Trophoblast cell (in vitro differentiated cells and primary cell): ENCODE data around the gene TNFRSF12A.

ENCODE experiments used
- DNase-seq, 2 donors: peaks; one replicate each; pipeline ENCODE4 v3.0.0-alpha.2; 2016
- H2AFZ ChIP-seq: 2 replicates; pipeline ENCODE4 v1.6.1; 2013; ENCODE audit warnings: low read length, moderate library complexity, mild to moderate bottlenecking; ENCODE audit not compliant: insufficient read depth, poor library complexity
- H2AK5ac ChIP-seq: 2 replicates; pipeline ENCODE4 v1.6.1; 2013; ENCODE audit warnings: mild to moderate bottlenecking, low read length
- H2BK120ac ChIP-seq: 2 replicates; pipeline ENCODE4 v1.6.1; 2013; ENCODE audit warnings: low read length, mild to moderate bottlenecking, moderate library complexity; ENCODE audit not compliant: insufficient read depth, poor library complexity
- H2BK12ac ChIP-seq: 2 replicates; pipeline ENCODE4 v1.6.1; 2013; ENCODE audit warnings: mild to moderate bottlenecking, low read length, moderate library complexity
- H2BK5ac ChIP-seq: 2 replicates; pipeline ENCODE4 v1.6.1; 2013; ENCODE audit warnings: low read length, low read depth, moderate library complexity, mild to moderate bottlenecking; ENCODE audit not compliant: poor library complexity
- H3K14ac ChIP-seq: 2 replicates; pipeline ENCODE4 v1.6.1; 2013; ENCODE audit warnings: mild to moderate bottlenecking, low read length
- H3K18ac ChIP-seq: 2 replicates; pipeline ENCODE4 v1.6.1; 2013; ENCODE audit warnings: mild to moderate bottlenecking, low read length
- H3K23ac ChIP-seq: 2 replicates; pipeline ENCODE4 v1.6.1; 2013; ENCODE audit warnings: low read length
- H3K27ac ChIP-seq: 2 replicates; pipeline ENCODE4 v1.5.1; 2013; ENCODE audit warnings: low read depth, mild to moderate bottlenecking, inconsistent platforms, low read length, moderate library complexity
- H3K27me3 ChIP-seq: 2 replicates; pipeline ENCODE4 v1.6.1; 2013; ENCODE audit warnings: inconsistent platforms, mild to moderate bottlenecking, low read length, moderate library complexity; ENCODE audit not compliant: insufficient read depth
- H3K36me3 ChIP-seq, 2 experiments: 1 replicate in 1 of 2; 2 replicates in 1 of 2; pipeline ENCODE4 v1.6.1; 2013; ENCODE audit warnings: low read length in 2 of 2, mild to moderate bottlenecking in 2 of 2, moderate library complexity in 1 of 2; ENCODE audit not compliant: insufficient read depth in 2 of 2, control insufficient read depth in 1 of 2
- H3K4ac ChIP-seq: 2 replicates; pipeline ENCODE4 v1.6.1; 2013; ENCODE audit warnings: low read depth, mild to moderate bottlenecking, low read length, moderate library complexity
- H3K4me1 ChIP-seq, 2 experiments: 1 replicate in 1 of 2; 2 replicates in 1 of 2; pipeline ENCODE4 v1.6.1; 2013; ENCODE audit warnings: low read length in 2 of 2, mild to moderate bottlenecking in 2 of 2, moderate library complexity in 1 of 2; ENCODE audit not compliant: insufficient read depth in 2 of 2, control insufficient read depth in 1 of 2
- H3K4me2 ChIP-seq: 2 replicates; pipeline ENCODE4 v1.6.1; 2013; ENCODE audit warnings: inconsistent platforms, mild to moderate bottlenecking, low read length, moderate library complexity
- H3K4me3 ChIP-seq: 2 replicates; pipeline ENCODE4 v1.5.1; 2013; ENCODE audit warnings: mild to moderate bottlenecking, low read depth, low read length, inconsistent platforms
- H3K79me1 ChIP-seq: one replicate; pipeline ENCODE4 v1.6.1; 2013; ENCODE audit warnings: low read length
- H3K79me2 ChIP-seq: 2 replicates; pipeline ENCODE4 v1.6.1; 2013; ENCODE audit warnings: low read length, mild to moderate bottlenecking; ENCODE audit not compliant: control insufficient read depth, insufficient read depth, poor library complexity
- H3K9ac ChIP-seq: 2 replicates; pipeline ENCODE4 v1.6.1; 2013; ENCODE audit warnings: mild to moderate bottlenecking, low read length
- H3K9me3 ChIP-seq: 2 replicates; pipeline ENCODE4 v1.6.1; 2013; ENCODE audit warnings: low read depth, mild to moderate bottlenecking, control low read depth, inconsistent platforms, low read length; ENCODE audit not compliant: insufficient read depth
- H4K12ac ChIP-seq: 2 replicates; pipeline ENCODE4 v1.6.1; 2013; ENCODE audit warnings: low read depth, mild to moderate bottlenecking, low read length, moderate library complexity
- H4K8ac ChIP-seq: 2 replicates; pipeline ENCODE4 v1.6.1; 2013; ENCODE audit warnings: low read depth, mild to moderate bottlenecking, low read length, moderate library complexity
- H4K91ac ChIP-seq: one replicate; pipeline ENCODE4 v1.6.1; 2013; ENCODE audit warnings: low read depth, mild to moderate bottlenecking, low read length, moderate library complexity
- WGBS: extraction: QIAGEN DNeasy Blood & Tissue Kit; methylation state at CpG from one replicate; pipeline ENCODE4 v1.1.7; 2013; ENCODE audit warnings: missing lambda C conversion rate; ENCODE audit not compliant: insufficient read length, insufficient coverage; ENCODE audit errors: extremely low coverage; 5-methylcytosine and 5-hydroxymethylcytosine counted together

Gene TNFRSF12A

GRCh38 chr16:3026609-3027488 lies 6.7 kb downstream of the TNFRSF12A start:
- H2BK12ac ChIP-seq = no peak overlapping the region
- H2BK120ac ChIP-seq = no peak overlapping the region
- H2AK5ac ChIP-seq = peak overlapping the region; percentile 16
- H4K91ac ChIP-seq = no peak overlapping the region
- H3K79me2 ChIP-seq = peaks cover 13% of the 10 kb centered on the region
- no peaks in the 10 kb centered on the region for H3K27me3 ChIP-seq
- no peak overlapping the region for H4K12ac ChIP-seq
- H3K9ac ChIP-seq = no peak overlapping the region
- H2BK5ac ChIP-seq = no peak overlapping the region
- H3K9me3 ChIP-seq = no peaks in the 10 kb centered on the region
- H3K4me2 ChIP-seq = no peak overlapping the region
- WGBS = no CpG with 5 or more reads among the region's 24 CpGs
- peaks cover 19% of the 10 kb centered on the region for H3K79me1 ChIP-seq
- no peak overlapping the region for H4K8ac ChIP-seq
- H3K4me1 ChIP-seq = peaks cover 16 to 19% of the 10 kb centered on the region in 2 experiments
- H3K27ac ChIP-seq = no peak overlapping the region
- peak overlapping the region; percentile 14 for H3K4me3 ChIP-seq
- H3K36me3 ChIP-seq = peaks cover 28 to 31% of the 10 kb centered on the region in 2 experiments
- no peak overlapping the region for H3K18ac ChIP-seq
- no peak overlapping the region for H2AFZ ChIP-seq
- H3K23ac ChIP-seq = no peak overlapping the region
- H3K14ac ChIP-seq = no peak overlapping the region
- no peak overlapping the region for H3K4ac ChIP-seq
- DNase-seq = no peak

DNA sequence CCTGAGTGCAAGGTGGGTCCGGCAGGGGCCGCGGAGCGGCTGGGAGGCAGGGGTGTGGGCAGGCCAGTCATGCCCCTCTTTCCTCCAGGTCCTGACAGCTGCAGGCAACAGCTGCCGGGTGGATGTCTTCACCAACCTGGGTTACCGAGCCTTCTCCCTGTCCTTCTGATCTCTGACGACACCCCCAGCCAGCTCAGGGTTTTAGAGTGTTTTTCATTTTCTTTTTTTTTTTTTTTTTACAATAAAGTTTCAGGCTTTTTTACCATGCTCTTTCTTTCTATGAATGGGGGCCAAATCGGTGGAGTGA lies 7.3 kb downstream of the TNFRSF12A start:
- Histone ChIP-seq H2BK12ac (no peak overlapping the region), H3K4ac (no peak overlapping the region), H3K79me2 (peaks cover 11% of the 10 kb centered on the region), H4K12ac (no peak overlapping the region), H3K79me1 (peaks cover 15% of the 10 kb centered on the region), H2AK5ac (peak overlapping the region; percentile 16), H3K23ac (no peak overlapping the region), H4K8ac (no peak overlapping the region), H2AFZ (no peak overlapping the region), H3K9me3 (no peaks in the 10 kb centered on the region), H2BK5ac (no peak overlapping the region), H4K91ac (no peak overlapping the region), H3K14ac (no peak overlapping the region), H3K36me3 (peaks cover 25 to 27% of the 10 kb centered on the region in 2 experiments), H2BK120ac (no peak overlapping the region), H3K9ac (no peak overlapping the region), H3K18ac (no peak overlapping the region), H3K4me3 (no peak overlapping the region), H3K27ac (no peak overlapping the region), H3K4me2 (no peak overlapping the region), H3K4me1 (peaks cover 16 to 19% of the 10 kb centered on the region in 2 experiments), H3K27me3 (no peaks in the 10 kb centered on the region)
- WGBS = no CpG with 5 or more reads among the region's 8 CpGs
- DNase-seq = no peak

GRCh38 chr16:3027983-3028715 lies 8.0 kb downstream of the TNFRSF12A start:
- Histone ChIP-seq H2AFZ (no peak overlapping the region), H2AK5ac (no peak overlapping the region), H3K18ac (no peak overlapping the region), H3K27me3 (no peaks in the 10 kb centered on the region), H3K9ac (no peak overlapping the region), H3K14ac (peak overlapping the region; percentile 9), H3K27ac (no peak overlapping the region), H3K9me3 (no peaks in the 10 kb centered on the region), H3K4ac (no peak overlapping the region), H3K4me3 (no peak overlapping the region), H3K4me2 (peak overlapping the region; percentile 66), H3K4me1 (peaks cover 9 to 12% of the 10 kb centered on the region in 2 experiments), H2BK120ac (no peak overlapping the region), H3K23ac (no peak overlapping the region), H4K91ac (no peak overlapping the region), H4K12ac (no peak overlapping the region), H2BK12ac (no peak overlapping the region), H2BK5ac (no peak overlapping the region), H3K79me2 (peaks cover 6% of the 10 kb centered on the region), H3K79me1 (peaks cover 8% of the 10 kb centered on the region), H3K36me3 (peaks cover 20 to 22% of the 10 kb centered on the region in 2 experiments), H4K8ac (no peak overlapping the region)
- DNase-seq = peak; percentile 83 to 97
- no CpG with 5 or more reads among the region's 58 CpGs for WGBS

DNA sequence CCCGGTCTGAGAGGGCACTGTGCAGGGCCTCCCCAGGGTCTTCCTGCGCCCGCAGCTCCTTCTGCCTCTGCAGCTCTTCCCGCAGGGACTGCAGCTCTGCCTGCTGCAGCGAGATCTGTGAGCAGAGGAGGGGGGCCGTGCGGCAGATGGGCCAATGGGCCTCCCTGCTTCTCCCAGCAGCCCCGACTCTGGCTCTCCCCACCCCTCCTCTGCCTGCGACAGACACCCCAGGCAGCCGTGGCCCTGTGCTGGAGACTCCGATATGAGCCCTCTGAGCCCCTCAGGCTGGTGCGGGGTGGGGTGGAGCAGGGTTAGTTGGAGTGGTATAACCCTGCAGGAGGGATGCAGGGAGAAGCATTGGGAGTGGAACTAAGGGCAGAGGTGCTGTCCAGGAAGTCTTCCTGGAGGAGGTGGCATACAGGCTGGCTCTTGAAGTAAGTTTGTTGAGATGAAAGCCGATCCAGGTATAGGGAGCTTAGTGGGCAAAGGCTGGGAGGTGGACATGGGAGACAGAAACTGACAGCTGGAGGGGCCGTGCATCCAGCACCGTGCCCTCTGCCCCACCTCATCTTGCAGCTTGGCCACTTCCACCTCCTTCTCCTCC lies 8.7 kb downstream of the TNFRSF12A start:
- no peak overlapping the region for H3K4me3 ChIP-seq
- no peak overlapping the region for H3K9ac ChIP-seq
- H3K79me1 ChIP-seq = peaks cover 2% of the 10 kb centered on the region
- H3K18ac ChIP-seq = no peak overlapping the region
- H2AK5ac ChIP-seq = no peak overlapping the region
- H3K79me2 ChIP-seq = peaks cover 2% of the 10 kb centered on the region
- H3K4ac ChIP-seq = no peak overlapping the region
- H3K27ac ChIP-seq = no peak overlapping the region
- H3K9me3 ChIP-seq = no peaks in the 10 kb centered on the region
- no peak overlapping the region for H3K23ac ChIP-seq
- H2BK5ac ChIP-seq = no peak overlapping the region
- H3K4me1 ChIP-seq = peaks cover 7% of the 10 kb centered on the region in 2 experiments
- H4K12ac ChIP-seq = no peak overlapping the region
- no peak overlapping the region for H4K8ac ChIP-seq
- no peak overlapping the region for H3K4me2 ChIP-seq
- no peak for DNase-seq
- H4K91ac ChIP-seq = no peak overlapping the region
- H2BK12ac ChIP-seq = no peak overlapping the region
- no CpG with 5 or more reads among the region's 15 CpGs for WGBS
- H3K36me3 ChIP-seq = peaks cover 20 to 22% of the 10 kb centered on the region in 2 experiments
- H2BK120ac ChIP-seq = no peak overlapping the region
- no peak overlapping the region for H3K14ac ChIP-seq
- no peak overlapping the region for H2AFZ ChIP-seq
- H3K27me3 ChIP-seq = no peaks in the 10 kb centered on the region
